Measurements from ENCODE around the gene KRTAP2-3.
"Not testable (repeated sequence)": the region's sequence is repeated elsewhere in the genome, so short reads cannot be mapped to it uniquely, and the experiment has no call there.

The KRTAP2-3 gene

GRCh38 chr17:41065829-41066624 is 6.1 kb upstream of the KRTAP2-3 start, which contains the start of gene KRTAP2-4:
Gene KRTAP2-4 (minus strand): TSS chr17:41065879. CDS start chr17:41065845, 34 bp downstream.
- DNase-seq: no peak

GRCh38 chr17:41065016-41065689 is 5.2 kb upstream of the KRTAP2-3 start:
- DNase-seq: not testable (repeated sequence)

- no peak for DNase-seq
These were observed 4.4 kb upstream of the KRTAP2-3 start for GRCh38 chr17:41064301-41064700.

- no peak for DNase-seq
These were observed 3.5 kb upstream of the KRTAP2-3 start for GRCh38 chr17:41063449-41063848.

GRCh38 chr17:41061964-41062363 is 2.0 kb upstream of the KRTAP2-3 start:
- no peak for DNase-seq

- not testable (repeated sequence) for DNase-seq
These were observed 450 bp downstream of the KRTAP2-3 start for GRCh38 chr17:41059276-41060051.

- no peak for DNase-seq
These were observed 1.2 kb downstream of the KRTAP2-3 start for GRCh38 chr17:41058741-41059140.

GRCh38 chr17:41057547-41057946 is 2.4 kb downstream of the KRTAP2-3 start:
- DNase-seq: no peak

- DNase-seq: not testable (repeated sequence)
These were observed 4.8 kb downstream of the KRTAP2-3 start, which contains the start of gene KRTAP2-2 for GRCh38 chr17:41055130-41055529. Gene KRTAP2-2 (minus strand): TSS chr17:41055230. CDS start chr17:41055211, 19 bp downstream.

GRCh38 chr17:41054556-41054955 is 5.4 kb downstream of the KRTAP2-3 start:
- not testable (repeated sequence) for DNase-seq

- DNase-seq: no peak
These were observed 5.9 kb downstream of the KRTAP2-3 start for GRCh38 chr17:41054025-41054424.

- no peak for DNase-seq
These were observed 7.3 kb downstream of the KRTAP2-3 start for GRCh38 chr17:41052566-41052965.

- no peak for DNase-seq
These were observed 10.8 kb downstream of the KRTAP2-3 start for GRCh38 chr17:41049110-41049509.

- DNase-seq: no peak
These were observed 11.5 kb downstream of the KRTAP2-3 start for GRCh38 chr17:41048441-41048840.

- not testable (repeated sequence) for DNase-seq
These were observed 13.0 kb downstream of the KRTAP2-3 start, which contains the start of gene KRTAP2-1 for GRCh38 chr17:41046735-41047465. Gene KRTAP2-1 (minus strand): TSS chr17:41047316. CDS start chr17:41047267, 49 bp downstream.

- no peak for DNase-seq
These were observed 17.0 kb downstream of the KRTAP2-3 start for GRCh38 chr17:41042953-41043352.

GRCh38 chr17:41040783-41041571 is 18.9 kb downstream of the KRTAP2-3 start, which contains the start of gene KRTAP1-1:
Gene KRTAP1-1 (minus strand): TSS chr17:41041450. CDS start chr17:41041397, 53 bp downstream.
- DNase-seq: not testable (repeated sequence)

GRCh38 chr17:41037853-41038350 is 22.0 kb downstream of the KRTAP2-3 start:
- DNase-seq: no peak

- not testable (repeated sequence) for DNase-seq
These were observed 25.5 kb downstream of the KRTAP2-3 start, which contains the start of gene KRTAP1-3 for GRCh38 chr17:41034346-41034935. Gene KRTAP1-3 (minus strand): TSS chr17:41034874. CDS start chr17:41034821, 53 bp downstream.

- DNase-seq: no peak
These were observed 30.2 kb downstream of the KRTAP2-3 start, which contains the start of gene KRTAP1-4 for GRCh38 chr17:41029633-41030245. Gene KRTAP1-4 (minus strand): TSS chr17:41030195. CDS start chr17:41030078, 117 bp downstream.

All from activated CD4-positive, CD25-positive, alpha-beta regulatory T cell treated with anti-CD3 and anti-CD28 coated beads, Interleukin-2, amount 50 U/mL, for 72 hours (primary cell).